ENCODE measurements around the gene DOC2A. TPM values are rescaled to one million over a fixed set of nuclear protein-coding genes. Genes with fewer than 3 reads are reported as not detected.

DOC2A gene
- total RNA-seq, 2 donors from 2014 or later, result 6.2 to 9.9 TPM

DNA sequence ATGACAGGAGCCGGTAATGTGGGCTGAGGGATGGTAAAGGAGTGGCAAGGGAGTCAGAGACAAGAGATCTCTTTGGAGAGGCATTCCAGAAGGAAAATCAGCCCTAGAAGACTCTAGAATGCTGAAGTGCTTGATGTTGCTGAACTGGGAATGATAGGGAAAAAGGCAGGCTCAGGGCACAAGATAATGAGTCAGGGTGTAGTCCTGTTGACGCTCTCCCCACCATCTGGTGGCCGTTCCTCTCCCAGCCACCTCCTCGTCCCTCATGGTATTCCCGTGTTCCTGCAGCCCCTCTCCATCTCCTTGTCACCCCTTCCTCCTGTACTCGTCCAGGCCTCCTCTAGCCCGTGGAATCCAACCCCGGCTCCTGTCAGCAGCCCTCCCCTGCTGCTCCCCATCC is 43.6 kb upstream of the DOC2A start:
- no peak overlapping the region for H3K4me3 ChIP-seq (ENCODE audit: low read length)
- H3K27ac Mint-ChIP-seq, result no peak overlapping the region
- no peak for DNase-seq

DNA sequence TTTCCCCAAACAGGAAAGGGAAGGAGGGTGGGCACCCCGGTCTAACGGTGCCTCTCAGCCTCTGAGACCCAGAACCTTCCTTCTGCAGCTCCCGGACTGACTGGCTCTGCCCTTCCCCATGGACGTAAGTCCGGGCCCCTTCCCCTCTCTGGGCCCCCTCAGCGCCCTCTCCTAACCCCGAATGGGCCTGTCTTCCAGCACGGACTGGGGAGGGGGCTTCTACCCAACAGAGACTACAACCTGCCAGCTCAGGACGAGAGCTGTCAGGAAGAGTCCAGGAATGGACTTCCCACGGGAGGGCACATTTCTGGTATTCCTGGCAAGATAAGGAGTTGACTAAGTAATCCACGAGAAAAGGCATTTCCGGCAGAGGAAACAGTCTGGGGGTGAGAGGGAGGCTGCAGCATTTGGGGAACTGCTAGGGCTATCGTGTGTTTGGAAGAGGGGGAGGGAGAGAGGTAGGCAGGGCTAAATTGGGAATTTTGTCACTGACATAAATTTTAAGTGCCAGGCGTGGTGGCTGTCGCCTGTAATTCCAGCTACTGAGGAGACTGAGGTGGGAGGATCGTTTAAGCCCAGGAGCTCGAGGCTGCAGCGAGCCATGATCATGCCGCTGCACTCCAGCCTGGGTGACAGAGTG is 42.7 kb upstream of the DOC2A start:
- Mint-ChIP-seq H3K9me3 (no peaks in the 10 kb centered on the region), H3K27ac (no peak overlapping the region), H3K4me3 (peak overlapping the region; percentile 72), H3K4me1 (peaks cover 4% of the 10 kb centered on the region), H3K27me3 (ENCODE audit: insufficient read depth) (peaks cover 10% of the 10 kb centered on the region), H3K36me3 (ENCODE audit: low read depth) (no peaks in the 10 kb centered on the region)
- peak overlapping the region; percentile 50 for H3K9ac ChIP-seq (ENCODE audit: extremely low read depth, low read length, poor library complexity, severe bottlenecking)
- H3K36me3 ChIP-seq (ENCODE audit: control insufficient read depth, insufficient read depth, low read length), result peaks cover 3% of the 10 kb centered on the region
- no peak overlapping the region for H3K27ac ChIP-seq (ENCODE audit: low read depth, low read length)
- H3K4me1 ChIP-seq (ENCODE audit: control insufficient read depth, insufficient read depth, low read length), result no peaks in the 10 kb centered on the region
- TF ChIP-seq, protein P1, sequence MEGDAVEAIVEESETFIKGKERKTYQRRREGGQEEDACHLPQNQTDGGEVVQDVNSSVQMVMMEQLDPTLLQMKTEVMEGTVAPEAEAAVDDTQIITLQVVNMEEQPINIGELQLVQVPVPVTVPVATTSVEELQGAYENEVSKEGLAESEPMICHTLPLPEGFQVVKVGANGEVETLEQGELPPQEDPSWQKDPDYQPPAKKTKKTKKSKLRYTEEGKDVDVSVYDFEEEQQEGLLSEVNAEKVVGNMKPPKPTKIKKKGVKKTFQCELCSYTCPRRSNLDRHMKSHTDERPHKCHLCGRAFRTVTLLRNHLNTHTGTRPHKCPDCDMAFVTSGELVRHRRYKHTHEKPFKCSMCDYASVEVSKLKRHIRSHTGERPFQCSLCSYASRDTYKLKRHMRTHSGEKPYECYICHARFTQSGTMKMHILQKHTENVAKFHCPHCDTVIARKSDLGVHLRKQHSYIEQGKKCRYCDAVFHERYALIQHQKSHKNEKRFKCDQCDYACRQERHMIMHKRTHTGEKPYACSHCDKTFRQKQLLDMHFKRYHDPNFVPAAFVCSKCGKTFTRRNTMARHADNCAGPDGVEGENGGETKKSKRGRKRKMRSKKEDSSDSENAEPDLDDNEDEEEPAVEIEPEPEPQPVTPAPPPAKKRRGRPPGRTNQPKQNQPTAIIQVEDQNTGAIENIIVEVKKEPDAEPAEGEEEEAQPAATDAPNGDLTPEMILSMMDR (conservative IDR thresholded peaks at IDR 0.05), result no peak
- H3K27me3 ChIP-seq (ENCODE audit: control insufficient read depth, insufficient read depth, low read length, poor library complexity, severe bottlenecking), result no peaks in the 10 kb centered on the region
- peak; percentile 61 for DNase-seq
- WGBS, 2 experiments (ENCODE audit: insufficient coverage in 1 of 2, insufficient read length in 1 of 2), result 21 to 22% methylated on average over 15 to 19 of the region's 19 CpGs
- peak overlapping the region; percentile 85 for H3K4me3 ChIP-seq (ENCODE audit: low read length)
- no peaks in the 10 kb centered on the region for H3K9me3 ChIP-seq (ENCODE audit: control insufficient read depth, low read length)

More for the DNA sequence above, 43.6 kb upstream of the DOC2A start:
- no peaks in the 10 kb centered on the region for H3K27me3 ChIP-seq (ENCODE audit: control insufficient read depth, insufficient read depth, low read length, poor library complexity, severe bottlenecking)
- 76 to 88% methylated on average over 8 of the region's 8 CpGs for WGBS, 2 experiments (ENCODE audit: insufficient coverage in 1 of 2, insufficient read length in 1 of 2)
- peaks cover 10% of the 10 kb centered on the region for H3K27me3 Mint-ChIP-seq (ENCODE audit: insufficient read depth)
- TF ChIP-seq, protein P1 (conservative IDR thresholded peaks at IDR 0.05), result no peak
- H3K4me1 ChIP-seq (ENCODE audit: control insufficient read depth, insufficient read depth, low read length), result no peaks in the 10 kb centered on the region
- no peak overlapping the region for H3K9ac ChIP-seq (ENCODE audit: extremely low read depth, low read length, poor library complexity, severe bottlenecking)
- H3K36me3 ChIP-seq (ENCODE audit: control insufficient read depth, insufficient read depth, low read length), result peaks cover 3% of the 10 kb centered on the region
- H3K9me3 ChIP-seq (ENCODE audit: control insufficient read depth, low read length), result no peaks in the 10 kb centered on the region
- H3K4me1 Mint-ChIP-seq, result peaks cover 4% of the 10 kb centered on the region
- H3K4me3 Mint-ChIP-seq, result peak overlapping the region; percentile 72
- no peak overlapping the region for H3K27ac ChIP-seq (ENCODE audit: low read depth, low read length)
- H3K9me3 Mint-ChIP-seq, result no peaks in the 10 kb centered on the region
- peaks cover under 1% of the 10 kb centered on the region for H3K36me3 Mint-ChIP-seq (ENCODE audit: low read depth)

DNA sequence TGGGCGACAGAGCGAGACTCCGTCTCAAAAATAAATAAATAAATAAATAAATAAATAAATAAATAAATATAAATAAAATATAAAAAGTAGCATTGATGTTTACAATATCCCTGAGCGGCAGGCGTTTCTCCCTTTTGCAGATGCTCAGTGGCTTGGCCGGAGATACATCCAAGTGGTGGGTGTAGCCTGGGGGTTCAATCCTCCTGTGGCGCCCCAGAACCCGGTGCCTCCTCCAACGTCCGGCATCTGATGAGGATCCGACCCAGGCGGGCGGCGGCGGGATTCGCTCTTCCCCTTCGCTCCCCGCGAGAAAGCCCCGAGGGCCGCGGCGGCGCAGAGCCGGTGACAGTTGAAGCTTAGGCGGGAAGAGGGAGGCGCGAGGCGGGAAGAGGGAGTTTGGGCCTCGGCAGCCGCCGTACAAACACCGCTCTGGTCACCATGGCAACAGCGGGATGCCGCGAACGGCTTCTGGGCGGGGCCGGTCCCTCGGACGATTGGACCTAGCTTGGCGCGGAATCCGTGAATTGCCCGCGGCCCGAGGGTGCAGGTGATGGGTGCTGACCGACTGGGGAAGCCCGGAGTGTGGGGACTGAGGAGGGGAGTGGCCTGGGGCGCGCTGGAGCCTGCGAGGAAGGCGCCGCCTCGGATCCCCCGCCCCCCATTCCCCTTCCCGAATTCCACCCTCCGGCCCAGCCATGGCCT is 42.0 kb upstream of the DOC2A start:
- DNase-seq, result peak; percentile 96
- Histone ChIP-seq H3K9ac (ENCODE audit: extremely low read depth, low read length, poor library complexity, severe bottlenecking) (peak overlapping the region; percentile 50), H3K4me3 (ENCODE audit: low read length) (peak overlapping the region; percentile 85), H3K9me3 (ENCODE audit: control insufficient read depth, low read length) (no peaks in the 10 kb centered on the region), H3K27me3 (ENCODE audit: control insufficient read depth, insufficient read depth, low read length, poor library complexity, severe bottlenecking) (no peaks in the 10 kb centered on the region), H3K36me3 (ENCODE audit: control insufficient read depth, insufficient read depth, low read length) (peaks cover 3% of the 10 kb centered on the region), H3K27ac (ENCODE audit: low read depth, low read length) (no peak overlapping the region), H3K4me1 (ENCODE audit: control insufficient read depth, insufficient read depth, low read length) (no peaks in the 10 kb centered on the region)
- no peaks in the 10 kb centered on the region for H3K36me3 Mint-ChIP-seq (ENCODE audit: low read depth)
- no peaks in the 10 kb centered on the region for H3K9me3 Mint-ChIP-seq
- H3K27ac Mint-ChIP-seq, result no peak overlapping the region
- TF ChIP-seq, protein P1 (conservative IDR thresholded peaks at IDR 0.05), result no peak
- H3K27me3 Mint-ChIP-seq (ENCODE audit: insufficient read depth), result peaks cover 10% of the 10 kb centered on the region
- H3K4me1 Mint-ChIP-seq, result peaks cover 4% of the 10 kb centered on the region
- WGBS, 2 experiments (ENCODE audit: insufficient coverage in 1 of 2, insufficient read length in 1 of 2), result 0 to 3% methylated on average over 2 to 47 of the region's 58 CpGs
- peak overlapping the region; percentile 72 for H3K4me3 Mint-ChIP-seq

All from endodermal cell (in vitro differentiated cells).